Measurements from ENCODE around the gene TCP10L.

The TCP10L gene

GRCh38 chr21:32559006-32559610 is 26.2 kb downstream of the TCP10L start:
- POLR2A ChIA-PET = no interaction called here

GRCh38 chr21:32558106-32558505 is 27.2 kb downstream of the TCP10L start:
- Histone ChIP-seq H3K27me3 (replicated peaks in 2 of 5; ENCODE audit: control insufficient read depth in 4 of 5, insufficient read depth in 5 of 5, low read length in 4 of 5) (no peaks in the 10 kb centered on the region), H3K9me3 (ENCODE audit: control extremely low read depth in 1 of 5, control insufficient read depth in 4 of 5, insufficient read depth in 2 of 5, low read depth in 1 of 5, low read length in 4 of 5) (no peaks in the 10 kb centered on the region), H3K36me3 (ENCODE audit: control insufficient read depth in 4 of 4, insufficient read depth in 4 of 4, low read length in 3 of 4) (no peaks in the 10 kb centered on the region), H3K4me1 (ENCODE audit: control extremely low read depth in 1 of 4, control insufficient read depth in 4 of 4, insufficient read depth in 4 of 4, low read length in 3 of 4) (no peaks in the 10 kb centered on the region), H3K27ac (ENCODE audit: insufficient read depth in 1 of 2, low read depth in 1 of 2, low read length in 2 of 2, poor library complexity in 1 of 2, severe bottlenecking in 2 of 2) (no peak overlapping the region), H3K4me3 (ENCODE audit: control insufficient read depth in 1 of 7, extremely low read depth in 1 of 7, insufficient read depth in 4 of 7, low read depth in 2 of 7, low read length in 6 of 7) (no peak overlapping the region)
- ChIA-PET CTCF (interaction anchor here (1.0 kb wide), 1 partner anchor 155 kb away, joined by 3 read pairs; no protein-coding TSS in a partner anchor), POLR2A (no interaction called here)
- 100% methylated on average over 1 of the region's 3 CpGs for WGBS (ENCODE audit: insufficient coverage)
- DNase-seq = no peak

More at GRCh38 chr21:32559006-32559610, 26.2 kb downstream of the TCP10L start:
- no peaks in the 10 kb centered on the region for H3K27me3 ChIP-seq (replicated peaks in 2 of 5; ENCODE audit: control insufficient read depth in 4 of 5, insufficient read depth in 5 of 5, low read length in 4 of 5)
- no peak for DNase-seq
- CTCF ChIA-PET = interaction anchor here (0.7 to 2.1 kb wide), 2 partner anchors 15 to 156 kb away, joined by 3 to 7 read pairs; no protein-coding TSS in a partner anchor
- H3K27ac ChIP-seq (ENCODE audit: insufficient read depth in 1 of 2, low read depth in 1 of 2, low read length in 2 of 2, poor library complexity in 1 of 2, severe bottlenecking in 2 of 2) = no peak overlapping the region
- no peaks in the 10 kb centered on the region for H3K36me3 ChIP-seq (ENCODE audit: control insufficient read depth in 4 of 4, insufficient read depth in 4 of 4, low read length in 3 of 4)
- WGBS (ENCODE audit: insufficient coverage) = 92% methylated on average over 5 of the region's 6 CpGs
- H3K4me3 ChIP-seq (ENCODE audit: control insufficient read depth in 1 of 7, extremely low read depth in 1 of 7, insufficient read depth in 4 of 7, low read depth in 2 of 7, low read length in 6 of 7) = no peak overlapping the region
- no peaks in the 10 kb centered on the region for H3K4me1 ChIP-seq (ENCODE audit: control extremely low read depth in 1 of 4, control insufficient read depth in 4 of 4, insufficient read depth in 4 of 4, low read length in 3 of 4)
- no peaks in the 10 kb centered on the region for H3K9me3 ChIP-seq (ENCODE audit: control extremely low read depth in 1 of 5, control insufficient read depth in 4 of 5, insufficient read depth in 2 of 5, low read depth in 1 of 5, low read length in 4 of 5)

GRCh38 chr21:32554832-32555638 is 30.3 kb downstream of the TCP10L start:
- DNase-seq = no peak
- no peak overlapping the region for H3K27ac ChIP-seq (ENCODE audit: insufficient read depth in 1 of 2, low read depth in 1 of 2, low read length in 2 of 2, poor library complexity in 1 of 2, severe bottlenecking in 2 of 2)
- 78% methylated on average over 1 of the region's 4 CpGs for WGBS (ENCODE audit: insufficient coverage)
- POLR2A ChIA-PET = no interaction called here
- H3K4me1 ChIP-seq (ENCODE audit: control extremely low read depth in 1 of 4, control insufficient read depth in 4 of 4, insufficient read depth in 4 of 4, low read length in 3 of 4) = no peaks in the 10 kb centered on the region
- CTCF ChIA-PET = no interaction called here
- no peaks in the 10 kb centered on the region for H3K36me3 ChIP-seq (ENCODE audit: control insufficient read depth in 4 of 4, insufficient read depth in 4 of 4, low read length in 3 of 4)
- H3K9me3 ChIP-seq (ENCODE audit: control extremely low read depth in 1 of 5, control insufficient read depth in 4 of 5, insufficient read depth in 2 of 5, low read depth in 1 of 5, low read length in 4 of 5) = no peaks in the 10 kb centered on the region
- peaks cover 0 to 4% (median 0%) of the 10 kb centered on the region in 5 experiments for H3K27me3 ChIP-seq (replicated peaks in 2 of 5; ENCODE audit: control insufficient read depth in 4 of 5, insufficient read depth in 5 of 5, low read length in 4 of 5)
- no peak overlapping the region for H3K4me3 ChIP-seq (ENCODE audit: control insufficient read depth in 1 of 7, extremely low read depth in 1 of 7, insufficient read depth in 4 of 7, low read depth in 2 of 7, low read length in 6 of 7)

DNA sequence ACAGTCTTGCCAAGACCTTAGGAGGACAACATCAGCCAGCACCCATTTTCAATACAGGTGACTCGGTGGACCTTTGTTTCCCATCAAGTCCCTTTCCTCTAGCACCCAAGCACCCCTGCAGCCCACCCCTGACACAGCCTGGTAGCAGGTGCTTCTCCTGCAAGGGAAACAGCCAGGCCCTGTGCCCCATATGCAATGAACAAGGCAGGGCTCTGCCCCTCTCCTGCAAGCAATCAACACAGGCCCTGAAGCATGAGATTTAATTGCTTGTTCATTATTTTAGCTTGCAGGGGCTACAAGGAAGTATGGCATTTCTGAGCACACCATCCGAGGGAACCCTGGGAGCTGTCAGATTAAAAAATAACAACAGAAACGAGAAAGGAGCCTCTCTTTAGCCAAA is 35.4 kb downstream of the TCP10L start:
- H3K27me3 ChIP-seq (replicated peaks in 2 of 5; ENCODE audit: control insufficient read depth in 4 of 5, insufficient read depth in 5 of 5, low read length in 4 of 5) = peaks cover 0 to 4% (median 0%) of the 10 kb centered on the region in 5 experiments
- H3K4me1 ChIP-seq (ENCODE audit: control extremely low read depth in 1 of 4, control insufficient read depth in 4 of 4, insufficient read depth in 4 of 4, low read length in 3 of 4) = peaks cover 0 to 11% (median 8%) of the 10 kb centered on the region in 4 experiments
- no peaks in the 10 kb centered on the region for H3K36me3 ChIP-seq (ENCODE audit: control insufficient read depth in 4 of 4, insufficient read depth in 4 of 4, low read length in 3 of 4)
- H3K9me3 ChIP-seq (ENCODE audit: control extremely low read depth in 1 of 5, control insufficient read depth in 4 of 5, insufficient read depth in 2 of 5, low read depth in 1 of 5, low read length in 4 of 5) = no peaks in the 10 kb centered on the region
- H3K27ac ChIP-seq (ENCODE audit: insufficient read depth in 1 of 2, low read depth in 1 of 2, low read length in 2 of 2, poor library complexity in 1 of 2, severe bottlenecking in 2 of 2) = no peak overlapping the region
- 100% methylated on average over 3 of the region's 3 CpGs for WGBS (ENCODE audit: insufficient coverage)
- no peak overlapping the region for H3K4me3 ChIP-seq (ENCODE audit: control insufficient read depth in 1 of 7, extremely low read depth in 1 of 7, insufficient read depth in 4 of 7, low read depth in 2 of 7, low read length in 6 of 7)
- CTCF ChIA-PET = interaction anchor here (0.8 to 1.1 kb wide), 2 partner anchors 10 to 17 kb away, joined by 3 read pairs; no protein-coding TSS in a partner anchor
- no peak for DNase-seq
- POLR2A ChIA-PET = no interaction called here

DNA sequence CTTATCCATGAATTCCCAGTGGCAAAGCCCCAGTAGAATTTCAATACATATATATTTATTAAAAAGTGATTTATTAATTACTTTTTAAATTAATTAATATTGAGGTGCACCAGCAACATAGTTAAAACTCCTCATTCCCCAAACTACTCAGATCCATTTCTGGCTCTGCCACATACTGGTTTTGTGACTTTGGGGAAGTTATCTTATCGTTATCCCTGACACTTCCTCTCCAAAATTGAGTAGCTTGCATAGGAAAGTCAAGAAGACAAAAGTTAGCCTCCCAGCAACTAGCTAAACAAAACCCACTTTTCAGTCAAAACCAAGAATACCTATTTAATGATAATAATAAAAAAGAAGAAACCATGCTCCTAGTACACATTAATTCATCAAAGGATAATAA is 35.9 kb downstream of the TCP10L start:
- Histone ChIP-seq H3K27me3 (replicated peaks in 2 of 5; ENCODE audit: control insufficient read depth in 4 of 5, insufficient read depth in 5 of 5, low read length in 4 of 5) (peaks cover 0 to 4% (median 0%) of the 10 kb centered on the region in 5 experiments), H3K4me1 (ENCODE audit: control extremely low read depth in 1 of 4, control insufficient read depth in 4 of 4, insufficient read depth in 4 of 4, low read length in 3 of 4) (peaks cover 0 to 11% (median 8%) of the 10 kb centered on the region in 4 experiments), H3K9me3 (ENCODE audit: control extremely low read depth in 1 of 5, control insufficient read depth in 4 of 5, insufficient read depth in 2 of 5, low read depth in 1 of 5, low read length in 4 of 5) (no peaks in the 10 kb centered on the region), H3K36me3 (ENCODE audit: control insufficient read depth in 4 of 4, insufficient read depth in 4 of 4, low read length in 3 of 4) (no peaks in the 10 kb centered on the region), H3K4me3 (ENCODE audit: control insufficient read depth in 1 of 7, extremely low read depth in 1 of 7, insufficient read depth in 4 of 7, low read depth in 2 of 7, low read length in 6 of 7) (no peak overlapping the region), H3K27ac (ENCODE audit: insufficient read depth in 1 of 2, low read depth in 1 of 2, low read length in 2 of 2, poor library complexity in 1 of 2, severe bottlenecking in 2 of 2) (no peak overlapping the region)
- 0% methylated on average over 1 of the region's 1 CpG for WGBS (ENCODE audit: insufficient coverage)
- peak; percentile 25 to 66 (median 54) for DNase-seq
- ChIA-PET CTCF (interaction anchor here (0.8 to 1.1 kb wide), 2 partner anchors 10 to 18 kb away, joined by 3 read pairs; no protein-coding TSS in a partner anchor), POLR2A (no interaction called here)

GRCh38 chr21:32548978-32549377 is 36.3 kb downstream of the TCP10L start:
- 56% methylated on average over 7 of the region's 8 CpGs for WGBS (ENCODE audit: insufficient coverage)
- Histone ChIP-seq H3K36me3 (ENCODE audit: control insufficient read depth in 4 of 4, insufficient read depth in 4 of 4, low read length in 3 of 4) (no peaks in the 10 kb centered on the region), H3K27me3 (replicated peaks in 2 of 5; ENCODE audit: control insufficient read depth in 4 of 5, insufficient read depth in 5 of 5, low read length in 4 of 5) (peaks cover 0 to 4% (median 0%) of the 10 kb centered on the region in 5 experiments), H3K4me3 (ENCODE audit: control insufficient read depth in 1 of 7, extremely low read depth in 1 of 7, insufficient read depth in 4 of 7, low read depth in 2 of 7, low read length in 6 of 7) (no peak overlapping the region), H3K9me3 (ENCODE audit: control extremely low read depth in 1 of 5, control insufficient read depth in 4 of 5, insufficient read depth in 2 of 5, low read depth in 1 of 5, low read length in 4 of 5) (no peaks in the 10 kb centered on the region), H3K27ac (ENCODE audit: insufficient read depth in 1 of 2, low read depth in 1 of 2, low read length in 2 of 2, poor library complexity in 1 of 2, severe bottlenecking in 2 of 2) (no peak overlapping the region), H3K4me1 (ENCODE audit: control extremely low read depth in 1 of 4, control insufficient read depth in 4 of 4, insufficient read depth in 4 of 4, low read length in 3 of 4) (peaks cover 0 to 11% (median 8%) of the 10 kb centered on the region in 4 experiments)
- CTCF ChIA-PET = interaction anchor here (0.8 kb wide), 1 partner anchor 9 kb away, joined by 3 read pairs; no protein-coding TSS in a partner anchor
- DNase-seq = no peak
- POLR2A ChIA-PET = no interaction called here

GRCh38 chr21:32547018-32547417 is 38.3 kb downstream of the TCP10L start:
- no peak overlapping the region for H3K27ac ChIP-seq (ENCODE audit: insufficient read depth in 1 of 2, low read depth in 1 of 2, low read length in 2 of 2, poor library complexity in 1 of 2, severe bottlenecking in 2 of 2)
- ChIA-PET CTCF (no interaction called here), POLR2A (no interaction called here)
- no peaks in the 10 kb centered on the region for H3K9me3 ChIP-seq (ENCODE audit: control extremely low read depth in 1 of 5, control insufficient read depth in 4 of 5, insufficient read depth in 2 of 5, low read depth in 1 of 5, low read length in 4 of 5)
- WGBS (ENCODE audit: insufficient coverage) = 100% methylated on average over 2 of the region's 4 CpGs
- no peak for DNase-seq
- H3K27me3 ChIP-seq (replicated peaks in 2 of 5; ENCODE audit: control insufficient read depth in 4 of 5, insufficient read depth in 5 of 5, low read length in 4 of 5) = peaks cover 0 to 4% (median 0%) of the 10 kb centered on the region in 5 experiments
- H3K4me1 ChIP-seq (ENCODE audit: control extremely low read depth in 1 of 4, control insufficient read depth in 4 of 4, insufficient read depth in 4 of 4, low read length in 3 of 4) = peaks cover 0 to 11% (median 8%) of the 10 kb centered on the region in 4 experiments
- no peaks in the 10 kb centered on the region for H3K36me3 ChIP-seq (ENCODE audit: control insufficient read depth in 4 of 4, insufficient read depth in 4 of 4, low read length in 3 of 4)
- no peak overlapping the region for H3K4me3 ChIP-seq (ENCODE audit: control insufficient read depth in 1 of 7, extremely low read depth in 1 of 7, insufficient read depth in 4 of 7, low read depth in 2 of 7, low read length in 6 of 7)
